Ecto neural progenitor cell (in vitro differentiated cells): ENCODE data around the gene GABBR1.

Experiments
- DNase-seq: peaks from one replicate; pipeline ENCODE4 v3.0.0-alpha.2; 2018; ENCODE audit warnings: low spot score

GABBR1 gene

DNA sequence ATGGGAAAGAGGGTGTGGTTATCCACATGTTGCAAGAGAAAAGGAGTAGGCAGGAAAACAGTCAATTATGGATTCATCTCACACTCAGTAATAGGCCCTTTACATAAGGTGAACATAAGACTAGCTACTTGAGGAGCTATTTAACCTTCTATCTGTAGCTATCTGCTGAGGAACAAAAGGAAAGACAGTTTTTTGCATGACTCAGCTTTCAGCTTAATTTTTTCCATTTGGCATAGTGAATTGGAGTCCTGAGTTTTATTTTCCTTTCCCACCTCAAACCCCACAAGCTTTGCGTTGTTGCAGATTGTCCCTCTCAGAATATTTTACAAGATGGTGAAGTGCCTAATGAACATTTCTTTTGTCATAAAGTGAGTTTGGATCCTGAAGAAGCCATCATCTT, 105.9 kb downstream of the GABBR1 start:
- DNase-seq = no peak

DNA sequence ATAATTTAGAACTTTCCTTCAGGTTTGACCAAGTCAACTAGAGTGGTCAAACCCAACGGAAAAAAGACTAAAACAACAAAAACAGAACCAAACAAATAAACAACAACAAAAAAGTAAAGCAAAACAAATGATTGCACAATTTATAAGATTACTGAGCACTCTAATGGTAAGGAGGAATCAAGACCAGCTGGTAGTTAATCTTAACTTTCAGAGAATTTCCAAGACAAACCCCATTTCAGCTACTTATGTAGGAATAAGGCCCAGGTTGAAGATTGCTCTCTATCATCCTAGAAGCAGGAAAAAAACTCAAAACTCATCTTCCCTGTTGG, 107.7 kb downstream of the GABBR1 start:
- no peak for DNase-seq

DNA sequence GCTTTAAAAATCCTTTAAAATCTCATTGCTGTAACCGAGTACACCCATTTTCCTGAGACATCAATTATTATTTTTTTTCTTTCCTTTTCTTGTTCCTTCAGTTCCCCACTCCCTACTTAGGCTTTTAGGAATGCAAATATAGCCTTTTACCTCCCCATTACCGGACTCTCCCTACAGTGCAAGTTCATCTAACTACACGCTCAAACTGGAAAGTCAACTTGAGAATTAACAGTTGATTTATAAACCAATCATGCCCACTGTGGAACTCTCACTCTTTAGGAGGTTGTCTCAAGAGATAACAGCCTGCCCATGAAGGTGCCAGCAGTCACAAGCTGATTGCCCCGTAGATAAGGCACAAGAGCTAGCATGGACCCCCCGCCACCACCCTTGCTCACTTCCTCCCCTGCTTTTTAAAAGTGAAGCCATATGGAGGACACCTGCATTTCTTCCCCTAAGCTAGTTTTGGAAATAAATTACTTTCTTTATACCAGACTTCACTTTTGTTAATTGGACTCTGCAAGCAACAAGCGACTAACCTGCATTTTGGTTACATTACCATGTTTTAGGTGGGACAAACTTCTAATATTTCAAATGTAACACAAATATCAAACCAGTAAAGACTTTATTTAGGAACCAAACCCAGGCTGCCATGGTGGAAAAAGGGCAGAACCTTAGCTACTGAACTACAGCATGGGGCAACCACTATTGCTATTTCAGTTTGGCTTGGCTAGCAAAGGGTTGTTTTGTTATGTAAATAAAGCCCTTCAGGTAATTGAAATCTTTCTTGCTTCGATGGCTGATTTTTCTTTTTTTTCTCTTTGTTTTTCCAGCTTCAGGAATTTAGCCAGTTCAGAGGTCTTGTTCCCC, 108.3 kb downstream of the GABBR1 start:
- peak; percentile 6 for DNase-seq

DNA sequence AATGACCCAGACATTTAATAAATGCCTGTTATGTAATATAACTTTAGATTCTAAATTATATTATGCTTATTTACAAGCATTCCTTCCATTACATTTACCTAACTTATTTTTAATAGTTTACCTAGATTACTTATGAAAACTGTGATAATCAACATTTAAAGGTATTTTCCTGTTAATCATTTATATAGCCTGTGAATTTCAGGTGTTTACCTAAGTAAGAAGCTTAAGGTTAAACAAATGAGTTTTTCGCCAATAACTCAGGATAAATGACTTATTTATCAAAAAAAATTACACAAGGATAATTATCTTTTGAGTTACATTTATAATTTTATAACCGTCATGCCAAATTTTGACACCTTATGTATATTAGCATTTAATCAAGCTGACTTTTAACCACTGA, 108.9 kb downstream of the GABBR1 start:
- no peak for DNase-seq

DNA sequence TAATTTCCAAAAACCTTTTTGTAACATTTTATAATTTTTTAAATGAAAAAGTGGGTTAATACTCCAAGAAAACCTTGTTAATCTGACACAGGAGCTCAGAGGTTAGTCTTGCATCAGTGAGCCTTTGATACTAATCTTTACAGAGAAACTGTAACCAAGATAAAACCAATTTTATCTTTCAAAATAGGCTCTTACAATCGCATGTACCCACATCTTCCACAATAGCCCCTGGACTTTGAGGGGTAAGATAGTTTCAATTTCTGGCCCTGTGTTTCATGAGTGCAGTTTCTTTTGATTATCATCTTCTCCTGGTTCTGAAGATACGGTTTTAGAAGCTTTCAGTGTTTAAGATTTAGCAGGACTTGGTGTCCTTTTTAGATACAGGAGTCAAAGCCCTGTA, 110.8 kb downstream of the GABBR1 start:
- no peak for DNase-seq

DNA sequence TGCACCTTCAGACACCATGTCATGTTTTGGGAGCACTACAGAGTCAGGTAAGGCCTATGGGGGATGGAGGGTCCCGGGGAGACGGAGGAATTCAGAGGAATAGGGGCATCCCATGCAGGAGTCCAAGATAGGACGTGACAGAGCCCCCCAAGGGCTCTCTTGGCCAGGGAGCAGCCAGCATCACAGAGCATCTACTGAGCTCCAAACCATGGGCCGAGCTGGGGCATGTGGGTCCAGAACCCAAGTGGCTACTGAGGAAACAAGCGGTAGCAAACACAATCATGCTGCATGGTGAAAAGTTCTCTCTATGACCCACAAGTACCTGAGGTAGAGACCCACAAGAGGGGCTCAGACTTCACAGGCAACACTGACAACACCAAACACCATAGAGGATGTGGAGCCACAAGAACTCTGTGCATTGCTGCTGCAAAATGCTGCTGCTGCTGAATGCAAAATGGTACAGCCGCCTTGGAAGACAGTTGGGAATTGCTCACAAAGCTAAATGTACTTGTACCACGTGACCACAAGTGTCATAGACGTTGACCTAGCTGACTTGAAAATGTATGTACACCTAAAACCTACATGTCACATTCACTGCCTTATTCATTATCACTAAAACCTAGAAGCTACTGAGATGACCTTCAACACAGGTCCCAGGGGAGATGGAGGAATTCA, 111.8 kb downstream of the GABBR1 start:
- peak; percentile 23 for DNase-seq

DNA sequence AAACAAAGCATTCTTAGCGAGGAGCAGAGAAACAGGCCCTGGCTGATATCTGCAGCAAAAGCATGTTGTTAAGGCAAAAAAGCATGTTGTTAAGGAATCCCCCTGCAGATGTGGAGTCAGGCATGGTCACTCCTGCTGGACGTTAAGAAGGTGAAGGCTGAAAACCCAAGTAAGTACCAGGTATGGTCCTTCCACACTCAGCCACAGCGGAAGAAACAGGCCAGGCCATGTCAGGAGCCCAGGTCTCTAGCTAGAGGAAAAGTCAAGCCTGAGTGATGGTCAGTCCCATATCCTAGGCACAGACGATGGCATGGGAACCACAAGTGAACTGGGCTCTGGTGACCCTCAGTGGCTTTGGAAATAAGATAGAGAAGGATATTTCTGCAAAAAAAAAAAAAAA, 112.8 kb downstream of the GABBR1 start:
- peak; percentile 12 for DNase-seq

DNA sequence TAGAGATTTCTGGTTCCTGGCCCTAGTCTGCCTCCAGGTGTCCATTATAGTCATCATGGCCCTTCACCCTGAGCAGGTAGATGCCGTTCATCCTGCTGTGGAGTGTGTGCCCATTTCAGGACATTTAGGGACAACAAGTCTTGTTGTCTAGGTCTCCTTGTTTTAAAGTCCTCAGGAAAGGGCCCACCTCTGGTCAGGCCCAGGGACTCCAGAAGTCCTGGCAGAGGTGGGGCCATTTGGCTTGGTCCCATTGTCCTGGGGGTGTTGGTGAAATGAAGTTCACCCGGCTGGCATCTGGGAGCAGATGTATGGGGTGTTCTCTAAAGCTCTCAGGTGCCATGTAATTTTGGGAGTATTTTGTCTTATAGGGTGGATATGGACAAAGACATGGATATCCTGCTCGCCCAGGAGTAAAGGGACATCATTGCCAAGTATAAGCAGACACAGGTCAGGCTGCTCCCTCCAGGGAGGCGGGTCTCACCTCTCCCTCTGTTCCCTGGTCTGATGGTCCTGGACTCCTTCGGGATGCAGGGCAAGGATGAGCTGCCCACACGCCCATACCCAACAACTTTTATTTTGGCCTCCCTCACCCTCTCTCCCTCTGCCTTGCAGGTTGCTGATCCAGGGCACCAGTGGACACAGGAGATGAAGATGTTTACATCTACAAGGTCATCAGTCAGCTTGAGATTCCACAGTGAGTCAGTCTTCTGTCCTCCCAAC, 113.5 kb downstream of the GABBR1 start:
- DNase-seq = peak; percentile 21

DNA sequence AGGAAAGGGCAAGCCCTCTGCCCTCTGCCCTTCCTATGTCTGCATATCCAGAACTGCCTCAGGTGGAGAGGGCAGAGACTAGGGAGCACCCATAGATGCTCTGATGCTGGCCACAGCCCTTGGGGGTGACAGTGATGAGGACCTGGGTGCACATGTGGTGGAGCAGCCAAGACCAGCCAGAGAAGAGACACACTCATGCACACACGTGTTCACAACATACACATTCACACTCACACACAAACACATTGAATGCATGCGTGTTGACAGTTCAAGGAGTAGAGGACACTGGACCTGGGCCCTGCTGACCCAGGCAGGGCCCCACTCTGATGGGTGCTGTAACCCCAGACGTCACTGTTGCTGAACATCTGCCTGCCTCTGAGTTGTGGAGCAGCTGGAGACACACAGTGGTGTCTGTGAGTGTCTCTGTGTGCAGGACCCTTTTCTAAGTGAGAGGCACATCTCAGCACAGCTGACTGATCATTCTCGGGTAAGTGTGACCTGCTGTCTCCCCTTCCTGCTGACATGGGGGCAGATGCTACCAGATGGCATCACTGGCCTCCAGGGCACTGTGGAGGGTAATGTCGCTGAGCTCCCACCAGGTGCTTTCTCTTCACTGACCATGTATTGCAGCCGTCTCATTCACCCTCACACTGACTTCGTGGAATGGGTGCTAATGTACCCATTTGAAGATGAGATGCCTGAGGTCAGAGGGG, 115.1 kb downstream of the GABBR1 start:
- peak; percentile 26 for DNase-seq

DNA sequence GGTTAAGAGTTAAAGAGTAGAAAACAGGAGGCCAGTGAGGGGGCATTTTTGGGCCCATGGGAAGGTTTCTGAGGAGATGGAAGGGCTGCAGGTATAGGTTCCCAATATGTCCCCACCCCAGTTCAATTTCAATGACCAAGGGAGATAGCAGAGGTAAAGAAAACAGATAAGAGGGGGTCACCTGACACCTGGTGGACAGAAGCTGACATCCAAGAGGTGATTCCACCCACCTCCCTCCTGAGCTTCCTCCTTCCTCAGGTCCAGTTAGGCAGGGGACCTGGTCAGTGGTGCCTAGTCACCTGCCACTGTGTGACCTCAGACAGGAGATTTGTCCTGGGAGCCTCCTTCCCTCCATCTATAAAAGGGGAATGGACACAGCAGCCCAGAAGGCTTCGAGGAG, 115.7 kb downstream of the GABBR1 start:
- peak; percentile 22 for DNase-seq

DNA sequence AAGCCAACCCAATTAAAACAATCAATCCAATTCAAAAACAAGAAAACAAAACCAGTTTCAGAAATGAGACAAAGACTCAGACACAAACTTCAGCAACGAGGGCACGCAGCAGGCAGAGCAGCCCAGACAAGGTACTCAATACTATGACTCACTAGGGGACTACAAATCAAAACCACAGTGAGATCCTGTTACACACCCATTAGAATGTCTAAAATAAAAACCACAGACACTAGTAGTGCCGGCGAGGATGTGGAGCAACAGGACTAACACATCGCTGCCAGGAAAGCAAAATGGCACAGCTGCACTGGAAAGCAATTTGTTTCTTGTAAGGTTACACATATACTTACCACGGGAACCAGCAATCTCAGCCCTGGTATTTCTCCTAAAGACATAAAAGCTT, 116.9 kb downstream of the GABBR1 start:
- DNase-seq = peak; percentile 23

DNA sequence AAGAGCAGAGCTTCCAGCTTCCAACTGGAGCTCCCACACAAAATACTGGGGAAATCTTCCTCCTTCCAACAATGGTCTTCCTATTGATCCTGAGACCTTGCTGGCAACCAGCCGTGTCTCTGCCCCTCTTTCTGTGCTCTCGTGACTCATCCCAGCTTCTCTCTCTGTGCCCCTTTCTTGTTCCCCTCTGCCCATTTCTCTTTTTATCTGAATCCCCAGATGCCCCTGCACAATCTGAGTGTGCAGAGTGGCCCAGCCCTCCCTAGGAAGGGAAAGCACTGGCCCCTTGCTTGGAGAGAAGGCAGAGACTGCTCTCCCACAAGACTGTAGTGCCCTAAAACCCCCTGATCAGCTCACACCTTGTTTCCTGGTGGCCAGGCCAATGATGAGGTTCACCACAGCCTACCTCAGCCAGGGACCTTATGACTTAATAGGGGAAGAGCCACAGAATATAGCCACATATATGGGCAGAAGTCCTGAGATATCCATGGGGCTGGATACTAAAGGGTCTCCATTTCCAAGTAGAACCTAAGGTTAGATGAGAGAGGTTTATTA, 122.2 kb downstream of the GABBR1 start:
- DNase-seq = peak; percentile 21

DNA sequence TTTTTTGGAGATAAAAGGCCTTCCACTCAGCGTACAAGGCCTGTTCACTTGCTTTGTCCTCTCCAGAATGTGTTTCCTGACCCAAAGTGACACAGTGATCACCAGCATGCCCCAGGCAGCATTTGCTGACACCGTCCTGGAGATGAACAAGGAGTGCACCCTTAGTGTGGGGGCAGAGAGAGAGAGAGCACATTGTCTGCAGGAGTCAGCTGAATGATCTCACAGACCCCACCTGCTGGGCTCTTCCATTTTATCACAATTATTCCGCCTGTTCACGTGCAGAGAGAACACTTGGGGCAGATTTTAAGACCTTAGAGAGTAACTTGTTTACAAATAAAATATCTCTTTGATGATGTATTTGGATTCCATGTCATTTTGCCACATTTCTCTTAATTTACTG, 122.8 kb downstream of the GABBR1 start:
- DNase-seq = peak; percentile 49
